Progenitor cell of endocrine pancreas (in vitro differentiated cells): ENCODE results near the gene PCGF6. TPM values are rescaled to one million over a fixed set of nuclear protein-coding genes. Genes with fewer than 3 reads are reported as not detected.

ENCODE experiments used
- DNase-seq: peaks from one replicate; pipeline ENCODE4 v3.0.0; 2021; ENCODE audit warnings: low spot score; ENCODE audit not compliant: unreplicated experiment
- H3K27ac Mint-ChIP-seq: 2 replicates; pipeline ENCODE4 v1.8.0; 2021; ENCODE audit warnings: mild to moderate bottlenecking, moderate library complexity, mixed read lengths
- H3K27me3 Mint-ChIP-seq: 2 replicates; pipeline ENCODE4 v1.8.0; 2021; ENCODE audit warnings: mixed read lengths
- H3K36me3 Mint-ChIP-seq: 2 replicates; pipeline ENCODE4 v1.8.0; 2022; ENCODE audit warnings: mixed read lengths; ENCODE audit not compliant: insufficient read depth
- H3K4me1 Mint-ChIP-seq: 2 replicates; pipeline ENCODE4 v1.8.0; 2021; ENCODE audit warnings: low read depth, mixed read lengths
- H3K4me3 Mint-ChIP-seq: 2 replicates; pipeline ENCODE4 v1.8.0; 2021; ENCODE audit warnings: low read depth, mild to moderate bottlenecking, moderate library complexity, mixed read lengths
- H3K9me3 Mint-ChIP-seq: 2 replicates; pipeline ENCODE4 v1.8.0; 2021; ENCODE audit warnings: low read depth, mixed read lengths
- CTCF ChIP-seq: fragments of 200-600 bp; sonication (generic); IDR thresholded peaks from one replicate; pipeline ENCODE4 v1.5.0; 2021; ENCODE audit warnings: antibody characterized with exemption, mild to moderate bottlenecking; ENCODE audit not compliant: unreplicated experiment
- total RNA-seq: library from RNA; stranded (reverse); gene quantifications from 2 replicates; pipeline ENCODE4 v1.2.1, GENCODE V29; 2021

The PCGF6 gene
- total RNA-seq, 1 donor from 2014 or later = 13.4 TPM

GRCh38 chr10:103310197-103310596 lies 40.7 kb downstream of the PCGF6 start:
- peaks cover 29% of the 10 kb centered on the region for H3K36me3 Mint-ChIP-seq
- no peaks in the 10 kb centered on the region for H3K4me1 Mint-ChIP-seq
- no peaks in the 10 kb centered on the region for H3K27me3 Mint-ChIP-seq
- no peak for DNase-seq
- TF ChIP-seq CTCF = no peak
- no peak overlapping the region for H3K4me3 Mint-ChIP-seq
- H3K27ac Mint-ChIP-seq = no peak overlapping the region
- H3K9me3 Mint-ChIP-seq = no peaks in the 10 kb centered on the region

DNA sequence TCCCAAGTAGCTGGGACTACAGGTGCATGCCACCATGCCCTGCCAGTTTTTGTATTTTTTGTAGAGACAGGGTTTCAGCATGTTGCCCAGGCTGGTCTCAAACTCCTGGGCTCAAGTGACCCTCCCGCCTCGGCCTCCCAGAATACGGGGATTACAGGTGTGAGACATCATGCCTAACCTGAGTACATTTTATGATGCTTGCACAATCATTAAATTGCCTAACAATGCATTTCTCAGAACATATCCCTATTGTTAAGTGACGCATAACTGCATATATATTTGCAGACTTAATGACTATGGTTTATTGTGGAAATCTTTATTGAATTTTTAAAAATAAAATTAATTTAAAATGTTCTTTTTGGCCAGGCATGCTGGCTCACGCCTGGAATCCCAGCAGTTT lies 43.3 kb downstream of the PCGF6 start:
- DNase-seq = no peak
- H3K27me3 Mint-ChIP-seq = no peaks in the 10 kb centered on the region
- H3K4me3 Mint-ChIP-seq = no peak overlapping the region
- no peak overlapping the region for H3K27ac Mint-ChIP-seq
- H3K36me3 Mint-ChIP-seq = peaks cover 32% of the 10 kb centered on the region
- no peaks in the 10 kb centered on the region for H3K9me3 Mint-ChIP-seq
- no peaks in the 10 kb centered on the region for H3K4me1 Mint-ChIP-seq
- TF ChIP-seq CTCF = no peak

DNA sequence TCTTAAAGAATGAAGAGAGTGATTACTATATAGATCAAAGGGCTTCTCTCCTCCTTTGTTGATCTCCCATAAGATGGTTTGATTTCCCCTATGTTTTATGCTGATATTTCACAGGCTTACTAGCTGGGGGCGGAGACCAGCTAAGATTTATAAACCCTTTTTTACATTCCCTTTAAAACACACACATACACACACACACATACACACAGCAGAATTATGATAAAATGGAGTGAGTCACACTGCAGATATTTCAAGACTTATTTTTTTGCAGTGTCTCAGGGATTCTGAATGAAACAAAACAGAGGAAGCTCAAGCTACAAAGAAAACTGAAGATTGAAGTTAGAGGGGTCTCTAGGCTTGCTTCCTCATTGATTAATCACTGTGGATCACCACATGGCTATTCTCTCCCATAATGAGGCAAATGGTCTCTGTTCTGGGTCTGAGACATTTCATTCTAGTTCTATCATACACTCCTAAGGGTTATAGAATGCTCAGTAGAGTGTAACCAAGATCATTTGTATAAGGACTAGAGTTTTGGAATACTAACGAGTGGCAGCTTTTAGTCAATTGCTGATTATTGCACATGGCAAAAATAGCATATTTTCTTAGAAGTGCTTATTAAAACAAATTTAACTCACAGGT lies 55.4 kb downstream of the PCGF6 start:
- Mint-ChIP-seq H3K36me3 (no peaks in the 10 kb centered on the region), H3K27ac (no peak overlapping the region), H3K27me3 (peaks cover 3% of the 10 kb centered on the region), H3K9me3 (no peaks in the 10 kb centered on the region), H3K4me1 (no peaks in the 10 kb centered on the region), H3K4me3 (no peak overlapping the region)
- TF ChIP-seq CTCF = no peak
- no peak for DNase-seq

GRCh38 chr10:103291588-103291987 lies 59.4 kb downstream of the PCGF6 start:
- no peak overlapping the region for H3K4me3 Mint-ChIP-seq
- no peak for TF ChIP-seq CTCF

DNA sequence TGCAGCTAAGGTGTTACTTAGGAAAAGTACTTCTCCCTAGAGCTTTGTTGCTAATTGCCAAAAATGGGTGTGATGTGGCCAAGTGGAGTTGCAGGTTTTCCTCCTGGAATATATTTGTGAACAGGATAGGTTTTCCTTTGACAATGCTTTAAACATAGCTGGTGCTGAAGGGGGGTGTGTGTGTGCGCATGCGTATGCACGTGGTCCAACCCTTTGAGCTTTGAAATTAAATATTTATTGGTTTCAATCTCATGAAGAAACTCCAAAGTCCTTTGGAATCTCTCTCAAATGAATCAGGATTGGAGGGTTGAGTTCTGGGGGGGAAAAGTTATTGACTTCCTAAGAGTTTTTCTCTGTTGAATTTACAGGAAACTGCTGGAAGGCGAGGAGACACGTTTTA lies 62.9 kb downstream of the PCGF6 start:
- no peaks in the 10 kb centered on the region for H3K4me1 Mint-ChIP-seq
- H3K4me3 Mint-ChIP-seq = no peak overlapping the region
- no peak overlapping the region for H3K27ac Mint-ChIP-seq
- no peaks in the 10 kb centered on the region for H3K9me3 Mint-ChIP-seq
- no peak for TF ChIP-seq CTCF
- no peak for DNase-seq
- H3K36me3 Mint-ChIP-seq = no peaks in the 10 kb centered on the region
- H3K27me3 Mint-ChIP-seq = peaks cover 6% of the 10 kb centered on the region

More at GRCh38 chr10:103291588-103291987, 59.4 kb downstream of the PCGF6 start:
- Mint-ChIP-seq H3K4me1 (no peaks in the 10 kb centered on the region), H3K36me3 (no peaks in the 10 kb centered on the region), H3K27me3 (peaks cover 7% of the 10 kb centered on the region), H3K27ac (no peak overlapping the region), H3K9me3 (no peaks in the 10 kb centered on the region)
- DNase-seq = no peak
